T-helper 22 cell (primary cell): ENCODE results near the gene ANKFY1.

Experiments used
- DNase-seq: peaks from one replicate; pipeline ENCODE4 v3.0.0-alpha.2; 2020; ENCODE audit warnings: low read depth

Gene ANKFY1

GRCh38 chr17:4177806-4178205, 86.0 kb downstream of the ANKFY1 start:
- no peak for DNase-seq

GRCh38 chr17:4176808-4177472, 86.8 kb downstream of the ANKFY1 start:
- no peak for DNase-seq

GRCh38 chr17:4175921-4176807, 87.6 kb downstream of the ANKFY1 start:
- no peak for DNase-seq

- DNase-seq, result no peak
These were observed 89.2 kb downstream of the ANKFY1 start for GRCh38 chr17:4174556-4174955.

GRCh38 chr17:4173781-4174180, 90.0 kb downstream of the ANKFY1 start:
- DNase-seq, result no peak

GRCh38 chr17:4172356-4172755, 91.4 kb downstream of the ANKFY1 start:
- no peak for DNase-seq

- no peak for DNase-seq
These were observed 93.0 kb downstream of the ANKFY1 start for GRCh38 chr17:4170639-4171280.

- no peak for DNase-seq
These were observed 96.0 kb downstream of the ANKFY1 start for GRCh38 chr17:4167786-4168185.

- no peak for DNase-seq
These were observed 97.4 kb downstream of the ANKFY1 start for GRCh38 chr17:4166419-4166818.

- DNase-seq, result no peak
These were observed 98.3 kb downstream of the ANKFY1 start for GRCh38 chr17:4165301-4166010.

GRCh38 chr17:4163951-4164350, 99.8 kb downstream of the ANKFY1 start:
- DNase-seq, result no peak

- no peak for DNase-seq
These were observed 100.9 kb downstream of the ANKFY1 start for GRCh38 chr17:4162775-4163466.

- no peak for DNase-seq
These were observed 101.5 kb downstream of the ANKFY1 start for GRCh38 chr17:4162321-4162720.

- no peak for DNase-seq
These were observed 101.8 kb downstream of the ANKFY1 start for GRCh38 chr17:4161967-4162305.

- DNase-seq, result no peak
These were observed 102.4 kb downstream of the ANKFY1 start for GRCh38 chr17:4161192-4161966.

GRCh38 chr17:4160294-4160859, 103.4 kb downstream of the ANKFY1 start:
- no peak for DNase-seq

- DNase-seq, result no peak
These were observed 104.0 kb downstream of the ANKFY1 start for GRCh38 chr17:4159761-4160160.

- no peak for DNase-seq
These were observed 106.0 kb downstream of the ANKFY1 start for GRCh38 chr17:4157618-4158333.

- DNase-seq, result no peak
These were observed 106.9 kb downstream of the ANKFY1 start for GRCh38 chr17:4156750-4157381.
